Keratinocyte (primary cell): ENCODE results near the gene GPR153. TPM values are rescaled to one million over a fixed set of nuclear protein-coding genes. Genes with fewer than 3 reads are reported as not detected.

ENCODE experiments used
- DNase-seq: peaks from one replicate; pipeline ENCODE4 v3.0.0-alpha.2; 2011; ENCODE audit warnings: low read depth, missing footprints, low spot score
- FAIRE-seq: peaks from 2 replicates; lab custom pipeline; 2011; peaks lifted over from hg19 to GRCh38; lab: Jason Lieb, UNC
- H2AFZ ChIP-seq: 2 replicates; pipeline ENCODE4 v1.6.0; 2012; ENCODE audit warnings: low read length, control low read depth, inconsistent platforms; ENCODE audit not compliant: control insufficient read depth
- H3K27ac ChIP-seq: 2 replicates; pipeline ENCODE4 v1.5.1; 2011; ENCODE audit warnings: low read length; ENCODE audit not compliant: control insufficient read depth, insufficient read depth
- H3K27me3 ChIP-seq: 3 replicates; pipeline ENCODE4 v1.6.0; 2011; ENCODE audit warnings: low read length; ENCODE audit not compliant: control insufficient read depth, insufficient read depth; ENCODE audit errors: extremely low read depth
- H3K36me3 ChIP-seq, 2 experiments: 2 replicates in 1 of 2; 3 replicates in 1 of 2; pipeline ENCODE4 v1.5.1; 2011; ENCODE audit warnings: low read length in 2 of 2, mild to moderate bottlenecking in 1 of 2; ENCODE audit not compliant: control insufficient read depth in 2 of 2, insufficient read depth in 2 of 2; ENCODE audit errors: extremely low read depth in 1 of 2
- H3K4me1 ChIP-seq: 3 replicates; pipeline ENCODE4 v1.5.1; 2011; ENCODE audit warnings: low read length; ENCODE audit not compliant: control insufficient read depth, insufficient read depth; ENCODE audit errors: extremely low read depth
- H3K4me2 ChIP-seq: 3 replicates; pipeline ENCODE4 v1.6.0; 2011; ENCODE audit warnings: low read depth, low read length; ENCODE audit not compliant: control insufficient read depth, insufficient read depth; ENCODE audit errors: extremely low read depth
- H3K4me3 ChIP-seq, 3 experiments: fragments of 200-600 bp in 1 of 3; sonication (generic) in 1 of 3; 2 replicates in 2 of 3; 3 replicates in 1 of 3; pipeline ENCODE4 v1.5.1; 2011 to 2016; ENCODE audit warnings: low read length in 3 of 3, mild to moderate bottlenecking in 3 of 3, control low read depth in 2 of 3, inconsistent platforms in 1 of 3, low read depth in 1 of 3, mixed read lengths in 1 of 3, mixed run types in 1 of 3, moderate library complexity in 1 of 3; ENCODE audit not compliant: control insufficient read depth in 2 of 3, insufficient read depth in 2 of 3; ENCODE audit errors: extremely low read depth in 1 of 3
- H3K79me2 ChIP-seq: 2 replicates; pipeline ENCODE4 v1.6.0; 2012; ENCODE audit warnings: low read length; ENCODE audit not compliant: control insufficient read depth, insufficient read depth
- H3K9ac ChIP-seq: 3 replicates; pipeline ENCODE4 v1.6.0; 2011; ENCODE audit warnings: low read length; ENCODE audit not compliant: control insufficient read depth, insufficient read depth; ENCODE audit errors: extremely low read depth
- H3K9me1 ChIP-seq: 3 replicates; pipeline ENCODE4 v1.6.0; 2011; ENCODE audit warnings: low read length; ENCODE audit not compliant: control insufficient read depth, insufficient read depth; ENCODE audit errors: extremely low read depth
- H3K9me3 ChIP-seq: 2 replicates; pipeline ENCODE4 v1.5.1; 2012; ENCODE audit warnings: low read depth, low read length; ENCODE audit not compliant: control insufficient read depth
- H4K20me1 ChIP-seq: 3 replicates; pipeline ENCODE4 v1.6.0; 2011; ENCODE audit warnings: low read length; ENCODE audit not compliant: control insufficient read depth, insufficient read depth; ENCODE audit errors: extremely low read depth
- CTCF ChIP-seq, 3 experiments: IDR thresholded peaks in 1 of 3; conservative IDR thresholded peaks in 1 of 3; optimal IDR thresholded peaks in 1 of 3; 2 replicates in 2 of 3; 3 replicates in 1 of 3; pipeline versions ENCODE3 to v1.5.1; 2011; ENCODE audit warnings: low read length in 3 of 3, mild to moderate bottlenecking in 3 of 3, moderate library complexity in 2 of 3, control low read depth in 1 of 3, inconsistent platforms in 1 of 3; ENCODE audit not compliant: insufficient read depth in 2 of 3; ENCODE audit errors: extremely low read depth in 1 of 3
- EZH2 ChIP-seq: IDR thresholded peaks from one replicate; pipeline ENCODE4 v1.6.1; 2012; ENCODE audit warnings: inconsistent platforms, mild to moderate bottlenecking, low read length, moderate library complexity
- dilution Hi-C: fragments of 300-500 bp; cut with MboI; formaldehyde crosslinking; loops from one replicate; pipeline ENCODE4 v1.7.0; 2020; ENCODE audit warnings: low sequenced_read_pairs; ENCODE audit not compliant: extremely low pct_ligation_motif_present
- polyA plus RNA-seq, 5 experiments: library from polyadenylated mRNA; depleted of rRNA in 3 of 5; stranded (reverse) in 3 of 5; stranded (forward) in 1 of 5; unstranded in 1 of 5; fragments of >200 nt; gene quantifications; 1 replicate in 1 of 5; 2 replicates in 3 of 5; 3 replicates in 1 of 5; pipeline versions ENCODE4 v1.2.1 to v1.2.3, GENCODE V29; 2011 to 2012; ENCODE audit warnings: missing spikeins in 2 of 5, low read depth in 1 of 5, low replicate concordance in 1 of 5

The GPR153 gene
- polyA plus RNA-seq, 1 donor (not counting 4 experiments of a cell fraction or from before 2014, with no cell fraction given) = 7.2 TPM

- no peaks in the 10 kb centered on the region for H3K27me3 ChIP-seq
- H2AFZ ChIP-seq = no peak overlapping the region
- no peaks in the 10 kb centered on the region for H3K79me2 ChIP-seq
- no peaks in the 10 kb centered on the region for H3K9me1 ChIP-seq
- no peak overlapping the region for H3K4me3 ChIP-seq
- no peak for FAIRE-seq
- H3K9me3 ChIP-seq = no peaks in the 10 kb centered on the region
- no peak overlapping the region for H3K9ac ChIP-seq
- no peak for TF ChIP-seq EZH2
- no peak for TF ChIP-seq CTCF (optimal IDR thresholded peaks at IDR 0.05 in 1 of 3, IDR thresholded peaks at IDR 0.05 in 1 of 3, conservative IDR thresholded peaks at IDR 0.05 in 1 of 3; ENCODE audit: extremely low read depth in 1 of 3, insufficient read depth in 2 of 3, low read length in 3 of 3)
- H3K36me3 ChIP-seq = peaks cover 10 to 34% of the 10 kb centered on the region in 2 experiments
- no peak overlapping the region for H3K27ac ChIP-seq
- peaks cover 28% of the 10 kb centered on the region for H3K4me1 ChIP-seq
- DNase-seq = no peak
- dilution Hi-C loops = no loop called here
- H3K4me2 ChIP-seq = no peak overlapping the region
- H4K20me1 ChIP-seq = no peaks in the 10 kb centered on the region
These were observed 10.1 kb upstream of the GPR153 start for GRCh38 chr1:6271006-6271405.

GRCh38 chr1:6270401-6270800 lies 9.5 kb upstream of the GPR153 start:
- no peaks in the 10 kb centered on the region for H3K9me1 ChIP-seq
- FAIRE-seq (no peak), DNase-seq (no peak)
- H3K4me2 ChIP-seq = no peak overlapping the region
- TF ChIP-seq CTCF (optimal IDR thresholded peaks at IDR 0.05 in 1 of 3, IDR thresholded peaks at IDR 0.05 in 1 of 3, conservative IDR thresholded peaks at IDR 0.05 in 1 of 3; ENCODE audit: extremely low read depth in 1 of 3, insufficient read depth in 2 of 3, low read length in 3 of 3) = no peak
- H3K4me1 ChIP-seq = peaks cover 28% of the 10 kb centered on the region
- no peak overlapping the region for H3K27ac ChIP-seq
- no peak overlapping the region for H2AFZ ChIP-seq
- no peak overlapping the region for H3K4me3 ChIP-seq
- no peak overlapping the region for H3K9ac ChIP-seq
- H3K9me3 ChIP-seq = no peaks in the 10 kb centered on the region
- no peaks in the 10 kb centered on the region for H3K79me2 ChIP-seq
- dilution Hi-C loops = no loop called here
- H3K27me3 ChIP-seq = no peaks in the 10 kb centered on the region
- no peaks in the 10 kb centered on the region for H4K20me1 ChIP-seq
- H3K36me3 ChIP-seq = peaks cover 15 to 38% of the 10 kb centered on the region in 2 experiments
